A549 (cell line): ENCODE measurements around the gene RAB41. TPM values are rescaled to one million over a fixed set of nuclear protein-coding genes. Genes with fewer than 3 reads are reported as not detected.
A peak's percentile ranks its signal among the peaks of the same experiment; 100 is the strongest.

ENCODE experiments used
- ATAC-seq, 2 experiments: fragments of 200-7000 bp in 1 of 2; fragments of >200 bp in 1 of 2; cut with Nextera tagmentation in 1 of 2; cut with Tn5 transposase in 1 of 2; 3 replicates each; pipeline versions ENCODE4 v1.8.0 to v1.9.1; 2018 to 2020; ENCODE audit warnings: mild to moderate bottlenecking in 1 of 2, moderate library complexity in 1 of 2
- CTCF ChIA-PET: fragments of 300-600 bp; sonication (Branson Sonifier 250); formaldehyde crosslinking; extraction: SDS; loops from one replicate; lab custom pipeline; 2021; ENCODE audit warnings: antibody characterized with exemption, inconsistent platforms; lab: Yijun Ruan, JAX
- POLR2A ChIA-PET: fragments of 350-600 bp; formaldehyde crosslinking; extraction: SDS; loops from one replicate; lab custom pipeline; 2021; ENCODE audit warnings: antibody characterized with exemption, inconsistent platforms; lab: Yijun Ruan, JAX
- DNase-seq, 2 experiments: peaks; one replicate each; pipeline versions ENCODE4 v3.0.0 to v3.0.0-alpha.2; 2011 to 2016; ENCODE audit warnings: low read depth in 1 of 2, low spot score in 1 of 2
- FAIRE-seq: peaks from 2 replicates; lab custom pipeline; 2011; peaks lifted over from hg19 to GRCh38; lab: Jason Lieb, UNC
- H3K27ac ChIP-seq, 2 experiments: fragments of >200 bp; sonication (Bioruptor Twin); formaldehyde crosslinking; 3 replicates each; pipeline ENCODE4 v1.5.1; 2016 to 2017
- H3K4me1 ChIP-seq: fragments of >200 bp; sonication (Bioruptor Twin); formaldehyde crosslinking; 3 replicates; pipeline ENCODE4 v1.6.1; 2016
- H3K4me2 ChIP-seq: fragments of >200 bp; sonication (Bioruptor Twin); formaldehyde crosslinking; 3 replicates; pipeline ENCODE4 v1.6.1; 2016
- H3K4me3 ChIP-seq: fragments of >200 bp; sonication (Bioruptor Twin); formaldehyde crosslinking; 3 replicates; pipeline ENCODE4 v1.5.1; 2016
- H3K9me3 ChIP-seq: fragments of >200 bp; sonication (Bioruptor Twin); formaldehyde crosslinking; 3 replicates; pipeline ENCODE4 v1.6.1; 2016
- E2F6 ChIP-seq: IDR thresholded peaks from 2 replicates; pipeline ENCODE4 v1.6.1; 2012; ENCODE audit warnings: low read depth, borderline replicate concordance
- EHF ChIP-seq: fragments of 250-450 bp; sonication (Bioruptor Pico); IDR thresholded peaks from 2 replicates; pipeline ENCODE4 v1.5.0; 2020; ENCODE audit warnings: mild to moderate bottlenecking
- HOXB5 ChIP-seq: fragments of 250-450 bp; sonication (Bioruptor Pico); IDR thresholded peaks from 2 replicates; pipeline ENCODE4 v1.5.0; 2020; ENCODE audit warnings: mild to moderate bottlenecking, moderate library complexity
- KDM5A ChIP-seq: fragments of 200-600 bp; sonication (generic); IDR thresholded peaks from 2 replicates; pipeline ENCODE4 v1.6.1; 2016; ENCODE audit warnings: antibody characterized with exemption, mild to moderate bottlenecking
- MAFK ChIP-seq: fragments of 450-650 bp; IDR thresholded peaks from 2 replicates; pipeline ENCODE4 v1.6.1; 2014; ENCODE audit not compliant: partially characterized antibody
- MAZ ChIP-seq: fragments of 150-350 bp; IDR thresholded peaks from 2 replicates; pipeline ENCODE4 v1.6.1; 2014; ENCODE audit warnings: antibody characterized with exemption, low read depth, low read length, borderline replicate concordance
- NR3C1 ChIP-seq: fragments of >200 bp; sonication (Bioruptor Twin); formaldehyde crosslinking; IDR thresholded peaks from 3 replicates; pipeline ENCODE4 v1.6.1; 2017
- RAD21 ChIP-seq, 2 experiments: fragments of >200 bp in 1 of 2; sonication (Bioruptor Twin) in 1 of 2; formaldehyde crosslinking in 1 of 2; IDR thresholded peaks in 1 of 2; conservative IDR thresholded peaks in 1 of 2; 2 replicates in 1 of 2; 3 replicates in 1 of 2; pipeline ENCODE4 v1.6.1; 2012 to 2018; ENCODE audit warnings: inconsistent platforms in 1 of 2
- RFX5 ChIP-seq: fragments of 450-650 bp; IDR thresholded peaks from 2 replicates; pipeline ENCODE4 v1.7.1; 2014; ENCODE audit warnings: antibody characterized with exemption, mild to moderate bottlenecking, moderate library complexity
- SMC3 ChIP-seq: fragments of >200 bp; sonication (Bioruptor Twin); formaldehyde crosslinking; IDR thresholded peaks from 3 replicates; pipeline ENCODE4 v1.6.1; 2018; ENCODE audit warnings: inconsistent platforms
- TP53 ChIP-seq: fragments of 250-450 bp; sonication (Bioruptor Pico); IDR thresholded peaks from 2 replicates; pipeline ENCODE4 v1.5.0; 2021; ENCODE audit warnings: mild to moderate bottlenecking, moderate library complexity
- ZC3H11A ChIP-seq: fragments of 450-650 bp; IDR thresholded peaks from 2 replicates; pipeline ENCODE4 v1.6.1; 2014; ENCODE audit warnings: antibody characterized with exemption, mild to moderate bottlenecking
- WGBS: methylation state at CpG from one replicate; pipeline ENCODE4 v1.1.6; 2017; ENCODE audit errors: missing lambda C conversion rate; 5-methylcytosine and 5-hydroxymethylcytosine counted together
- polyA plus RNA-seq, 4 experiments: library from polyadenylated mRNA; depleted of rRNA in 3 of 4; stranded (reverse); fragments of >200 nt; fragmentation: RNase III in 1 of 4; extraction: RNeasy Plus Mini Kit Qiagen cat#74134 plus additional on column Dnase treatment in 1 of 4; gene quantifications; 2 replicates in 3 of 4; 3 replicates in 1 of 4; pipeline ENCODE4 v1.2.3, GENCODE V29; 2011 to 2017
- TF ChIP-seq, protein P1 (sequence below): fragments of >200 bp; sonication (Bioruptor Twin); formaldehyde crosslinking; IDR thresholded peaks from 3 replicates; pipeline ENCODE4 v1.5.1; 2016
- TF ChIP-seq, protein P2 (sequence below): fragments of 250-450 bp; sonication (Bioruptor Pico); IDR thresholded peaks from 2 replicates; pipeline ENCODE4 v1.5.0; 2021; ENCODE audit warnings: mild to moderate bottlenecking, moderate library complexity, borderline replicate concordance
- TF ChIP-seq, protein P3 (sequence below): fragments of 200-600 bp; sonication (generic); IDR thresholded peaks from 2 replicates; pipeline ENCODE4 v1.6.1; 2016; ENCODE audit warnings: antibody characterized with exemption, mild to moderate bottlenecking, moderate library complexity

The RAB41 gene
- polyA plus RNA-seq, 2 of the 4 experiments (the other 2 are of a cell fraction): not detected

DNA sequence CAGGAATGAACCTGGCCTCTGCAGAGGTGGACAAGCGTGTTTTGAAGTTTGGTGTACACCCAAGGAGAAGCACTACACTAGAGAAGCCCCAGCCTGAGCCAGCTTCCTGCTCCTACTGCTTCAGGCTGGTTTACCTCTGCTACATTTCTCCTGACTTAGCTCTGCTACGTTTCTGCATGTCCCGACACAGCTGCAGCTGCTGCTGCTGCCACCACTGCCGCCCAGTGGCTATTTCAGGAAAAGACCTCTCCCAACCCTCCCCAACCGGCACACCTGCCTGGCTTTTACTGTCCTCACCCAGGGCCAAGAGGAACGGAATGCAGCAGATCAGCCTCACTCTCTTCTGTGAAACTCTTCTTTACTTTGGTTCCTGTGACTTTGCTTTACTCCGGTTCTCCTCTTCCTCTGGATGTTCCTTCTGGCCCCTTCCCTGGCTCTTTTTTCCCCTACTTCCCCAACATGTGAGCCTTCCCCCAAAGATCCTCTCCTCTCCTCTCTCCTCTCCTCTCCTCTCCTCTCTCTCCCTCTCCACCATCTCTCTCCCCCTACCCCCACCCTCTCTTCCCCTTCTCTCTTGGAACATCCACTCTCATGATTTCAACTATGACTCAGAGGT, 18.9 kb upstream of the RAB41 start:
- no peaks in the 10 kb centered on the region for H3K4me1 ChIP-seq
- no peak for TF ChIP-seq MAZ
- no peak for TF ChIP-seq NR3C1
- TF ChIP-seq TP53 (CRISPR knock-in tag): no peak
- no peak for TF ChIP-seq ZC3H11A
- TF ChIP-seq E2F6: no peak
- no peak for TF ChIP-seq RFX5
- TF ChIP-seq, protein P1, sequence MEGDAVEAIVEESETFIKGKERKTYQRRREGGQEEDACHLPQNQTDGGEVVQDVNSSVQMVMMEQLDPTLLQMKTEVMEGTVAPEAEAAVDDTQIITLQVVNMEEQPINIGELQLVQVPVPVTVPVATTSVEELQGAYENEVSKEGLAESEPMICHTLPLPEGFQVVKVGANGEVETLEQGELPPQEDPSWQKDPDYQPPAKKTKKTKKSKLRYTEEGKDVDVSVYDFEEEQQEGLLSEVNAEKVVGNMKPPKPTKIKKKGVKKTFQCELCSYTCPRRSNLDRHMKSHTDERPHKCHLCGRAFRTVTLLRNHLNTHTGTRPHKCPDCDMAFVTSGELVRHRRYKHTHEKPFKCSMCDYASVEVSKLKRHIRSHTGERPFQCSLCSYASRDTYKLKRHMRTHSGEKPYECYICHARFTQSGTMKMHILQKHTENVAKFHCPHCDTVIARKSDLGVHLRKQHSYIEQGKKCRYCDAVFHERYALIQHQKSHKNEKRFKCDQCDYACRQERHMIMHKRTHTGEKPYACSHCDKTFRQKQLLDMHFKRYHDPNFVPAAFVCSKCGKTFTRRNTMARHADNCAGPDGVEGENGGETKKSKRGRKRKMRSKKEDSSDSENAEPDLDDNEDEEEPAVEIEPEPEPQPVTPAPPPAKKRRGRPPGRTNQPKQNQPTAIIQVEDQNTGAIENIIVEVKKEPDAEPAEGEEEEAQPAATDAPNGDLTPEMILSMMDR: peak; percentile 42
- no peak for TF ChIP-seq MAFK
- TF ChIP-seq KDM5A: no peak
- no peak for TF ChIP-seq HOXB5 (CRISPR knock-in tag)
- TF ChIP-seq SMC3: peak; percentile 67
- peak; percentile 60 to 67 for TF ChIP-seq RAD21 (conservative IDR thresholded peaks at IDR 0.05 in 1 of 2, IDR thresholded peaks at IDR 0.05 in 1 of 2)
- no peak for TF ChIP-seq EHF (CRISPR knock-in tag)
- ATAC-seq: peak; percentile 91 to 96
- peak; percentile 42 to 56 for DNase-seq
- H3K9me3 ChIP-seq: no peaks in the 10 kb centered on the region
- 10% methylated on average over 7 of the region's 7 CpGs for WGBS
- FAIRE-seq: peak; percentile 91
- no peak overlapping the region for H3K4me2 ChIP-seq
- ChIA-PET CTCF (interaction anchor here (0.6 to 2.2 kb wide), 6 partner anchors 11 to 130 kb away, joined by 3 to 10 read pairs (median 4); partner anchors contain the start of gene IGBP1), POLR2A (interaction anchor here (1.1 kb wide), 1 partner anchor 129 kb away, joined by 3 read pairs; the partner anchor contains the start of gene IGBP1)
- H3K4me3 ChIP-seq: no peak overlapping the region
- H3K27ac ChIP-seq: no peak overlapping the region

DNA sequence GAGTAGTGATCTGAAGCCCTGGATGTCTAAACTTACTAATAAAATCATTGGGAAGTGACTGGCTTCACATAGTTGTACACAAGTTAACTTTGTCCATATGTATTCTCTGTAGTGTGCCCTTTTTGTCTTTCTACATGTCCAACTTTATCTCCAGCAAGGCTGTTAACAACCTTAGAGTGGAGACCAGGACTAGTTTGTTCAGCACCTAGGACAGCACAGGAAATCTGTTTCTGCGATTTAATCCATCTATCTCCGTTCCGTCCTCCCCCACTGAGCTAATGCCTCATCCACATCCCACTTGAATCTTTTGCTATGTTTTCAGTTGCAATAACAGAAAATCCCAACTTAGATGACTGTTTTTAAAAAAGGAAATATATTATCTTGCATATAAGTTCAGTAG, 17.2 kb upstream of the RAB41 start:
- TF ChIP-seq, protein P2, sequence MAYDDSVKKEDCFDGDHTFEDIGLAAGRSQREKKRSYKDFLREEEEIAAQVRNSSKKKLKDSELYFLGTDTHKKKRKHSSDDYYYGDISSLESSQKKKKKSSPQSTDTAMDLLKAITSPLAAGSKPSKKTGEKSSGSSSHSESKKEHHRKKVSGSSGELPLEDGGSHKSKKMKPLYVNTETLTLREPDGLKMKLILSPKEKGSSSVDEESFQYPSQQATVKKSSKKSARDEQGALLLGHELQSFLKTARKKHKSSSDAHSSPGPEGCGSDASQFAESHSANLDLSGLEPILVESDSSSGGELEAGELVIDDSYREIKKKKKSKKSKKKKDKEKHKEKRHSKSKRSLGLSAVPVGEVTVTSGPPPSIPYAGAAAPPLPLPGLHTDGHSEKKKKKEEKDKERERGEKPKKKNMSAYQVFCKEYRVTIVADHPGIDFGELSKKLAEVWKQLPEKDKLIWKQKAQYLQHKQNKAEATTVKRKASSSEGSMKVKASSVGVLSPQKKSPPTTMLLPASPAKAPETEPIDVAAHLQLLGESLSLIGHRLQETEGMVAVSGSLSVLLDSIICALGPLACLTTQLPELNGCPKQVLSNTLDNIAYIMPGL: no peak
- TF ChIP-seq, protein P3, sequence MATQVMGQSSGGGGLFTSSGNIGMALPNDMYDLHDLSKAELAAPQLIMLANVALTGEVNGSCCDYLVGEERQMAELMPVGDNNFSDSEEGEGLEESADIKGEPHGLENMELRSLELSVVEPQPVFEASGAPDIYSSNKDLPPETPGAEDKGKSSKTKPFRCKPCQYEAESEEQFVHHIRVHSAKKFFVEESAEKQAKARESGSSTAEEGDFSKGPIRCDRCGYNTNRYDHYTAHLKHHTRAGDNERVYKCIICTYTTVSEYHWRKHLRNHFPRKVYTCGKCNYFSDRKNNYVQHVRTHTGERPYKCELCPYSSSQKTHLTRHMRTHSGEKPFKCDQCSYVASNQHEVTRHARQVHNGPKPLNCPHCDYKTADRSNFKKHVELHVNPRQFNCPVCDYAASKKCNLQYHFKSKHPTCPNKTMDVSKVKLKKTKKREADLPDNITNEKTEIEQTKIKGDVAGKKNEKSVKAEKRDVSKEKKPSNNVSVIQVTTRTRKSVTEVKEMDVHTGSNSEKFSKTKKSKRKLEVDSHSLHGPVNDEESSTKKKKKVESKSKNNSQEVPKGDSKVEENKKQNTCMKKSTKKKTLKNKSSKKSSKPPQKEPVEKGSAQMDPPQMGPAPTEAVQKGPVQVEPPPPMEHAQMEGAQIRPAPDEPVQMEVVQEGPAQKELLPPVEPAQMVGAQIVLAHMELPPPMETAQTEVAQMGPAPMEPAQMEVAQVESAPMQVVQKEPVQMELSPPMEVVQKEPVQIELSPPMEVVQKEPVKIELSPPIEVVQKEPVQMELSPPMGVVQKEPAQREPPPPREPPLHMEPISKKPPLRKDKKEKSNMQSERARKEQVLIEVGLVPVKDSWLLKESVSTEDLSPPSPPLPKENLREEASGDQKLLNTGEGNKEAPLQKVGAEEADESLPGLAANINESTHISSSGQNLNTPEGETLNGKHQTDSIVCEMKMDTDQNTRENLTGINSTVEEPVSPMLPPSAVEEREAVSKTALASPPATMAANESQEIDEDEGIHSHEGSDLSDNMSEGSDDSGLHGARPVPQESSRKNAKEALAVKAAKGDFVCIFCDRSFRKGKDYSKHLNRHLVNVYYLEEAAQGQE: peak; percentile 78; the same call in 1 of the 2 replicates
- no peak for FAIRE-seq
- no peaks in the 10 kb centered on the region for H3K9me3 ChIP-seq
- POLR2A ChIA-PET: no interaction called here
- H3K4me2 ChIP-seq: no peak overlapping the region
- H3K4me3 ChIP-seq: no peak overlapping the region
- CTCF ChIA-PET: interaction anchor here (1.1 kb wide), 1 partner anchor 14 kb away, joined by 3 read pairs; no protein-coding TSS in a partner anchor
- 71% methylated on average over 3 of the region's 3 CpGs for WGBS
- no peaks in the 10 kb centered on the region for H3K4me1 ChIP-seq
- no peak for ATAC-seq
- no peak overlapping the region for H3K27ac ChIP-seq
- no peak for DNase-seq
